HEK293 (cell line): ENCODE measurements around the gene BNC1.

Experiments
- CTCF ChIP-seq: fragments of 450-650 bp; formaldehyde crosslinking; IDR thresholded peaks from 2 replicates; pipeline ENCODE4 v1.5.1; 2016; ENCODE audit warnings: missing biosample characterization, missing genetic modification characterization
- GLI2 ChIP-seq: fragments of 450-650 bp; formaldehyde crosslinking; IDR thresholded peaks from 2 replicates; pipeline ENCODE4; 2017; ENCODE audit warnings: missing biosample characterization, missing genetic modification characterization, low read depth, borderline replicate concordance
- KLF1 ChIP-seq: fragments of 450-650 bp; formaldehyde crosslinking; IDR thresholded peaks from 2 replicates; pipeline ENCODE4 v1.5.1; 2016; ENCODE audit warnings: missing biosample characterization, missing genetic modification characterization
- MYNN ChIP-seq: fragments of 450-650 bp; formaldehyde crosslinking; IDR thresholded peaks from 2 replicates; pipeline ENCODE4 v1.5.1; 2016; ENCODE audit warnings: missing biosample characterization, missing genetic modification characterization, borderline replicate concordance
- REST ChIP-seq: fragments of 450-650 bp; formaldehyde crosslinking; IDR thresholded peaks from 2 replicates; pipeline ENCODE4 v1.5.1; 2016; ENCODE audit warnings: missing biosample characterization, missing genetic modification characterization
- ZBTB7A ChIP-seq: fragments of 450-650 bp; formaldehyde crosslinking; IDR thresholded peaks from 2 replicates; pipeline ENCODE4 v1.5.1; 2016; ENCODE audit warnings: low read depth, missing biosample characterization, missing genetic modification characterization
- ZNF121 ChIP-seq: fragments of 450-650 bp; formaldehyde crosslinking; IDR thresholded peaks from 2 replicates; pipeline ENCODE4 v1.5.1; 2016; ENCODE audit warnings: missing biosample characterization, missing genetic modification characterization
- ZNF138 ChIP-seq: fragments of 450-650 bp; formaldehyde crosslinking; IDR thresholded peaks from 2 replicates; pipeline ENCODE4 v1.5.1; 2016; ENCODE audit warnings: missing biosample characterization, missing genetic modification characterization, borderline replicate concordance
- ZNF274 ChIP-seq, 2 experiments: fragments of 200-500 bp in 1 of 2; fragments of 450-650 bp in 1 of 2; sonication (Bioruptor generic) in 1 of 2; formaldehyde crosslinking in 1 of 2; IDR thresholded peaks; 2 replicates each; pipeline versions ENCODE4 v1.5.1 to v1.6.1; 2014 to 2016; ENCODE audit warnings: borderline replicate concordance in 1 of 2, inconsistent platforms in 1 of 2, low read length in 1 of 2, missing biosample characterization in 1 of 2, missing genetic modification characterization in 1 of 2
- ZNF48 ChIP-seq: fragments of 450-650 bp; formaldehyde crosslinking; IDR thresholded peaks from 2 replicates; pipeline ENCODE4 v1.5.1; 2016; ENCODE audit warnings: missing biosample characterization, missing genetic modification characterization
- ZNF843 ChIP-seq: fragments of 450-650 bp; formaldehyde crosslinking; IDR thresholded peaks from 2 replicates; pipeline ENCODE4 v1.5.1; 2016; ENCODE audit warnings: missing biosample characterization, missing genetic modification characterization

- TF ChIP-seq CTCF (no peak), ZNF48 (no peak), MYNN (no peak), ZNF843 (tag by site-specific recombination) (no peak), ZBTB7A (tag by site-specific recombination) (no peak), REST (tag by site-specific recombination) (no peak), ZNF138 (no peak), KLF1 (tag by site-specific recombination) (no peak), GLI2 (tag by site-specific recombination) (no peak), ZNF121 (tag by site-specific recombination) (no peak), ZNF274 (IDR thresholded peaks at IDR 0.05; ENCODE audit: low read length) (no peak), ZNF274 (tag by site-specific recombination; IDR thresholded peaks at IDR 0.05; ENCODE audit: borderline replicate concordance) (no peak)
Measured at GRCh38 chr15:83282141-83282540, 2.3 kb downstream of the BNC1 start.
